SJCRH30 (cell line): Measurements from ENCODE around the gene LCN1. TPM values are rescaled to one million over a fixed set of nuclear protein-coding genes. Genes with fewer than 3 reads are reported as not detected.
"Not testable (repeated sequence)": the region's sequence is repeated elsewhere in the genome, so short reads cannot be mapped to it uniquely, and the experiment has no call there.

Experiments used
- DNase-seq, 2 experiments: peaks; one replicate each; pipeline ENCODE4 v3.0.0-alpha.2; 2015 to 2020
- H3K27ac ChIP-seq: fragments of 250-450 bp; sonication (Bioruptor Pico); 2 replicates; pipeline ENCODE4 v1.5.1; 2020; ENCODE audit warnings: mild to moderate bottlenecking, moderate library complexity
- H3K27me3 ChIP-seq: fragments of 250-450 bp; sonication (Bioruptor Pico); 2 replicates; pipeline ENCODE4 v1.5.1; 2020; ENCODE audit warnings: mild to moderate bottlenecking, moderate library complexity
- H3K36me3 ChIP-seq: fragments of 250-450 bp; sonication (Bioruptor Pico); 2 replicates; pipeline ENCODE4 v1.5.1; 2020; ENCODE audit warnings: mild to moderate bottlenecking, moderate library complexity
- H3K4me1 ChIP-seq: fragments of 250-450 bp; sonication (Bioruptor Pico); 2 replicates; pipeline ENCODE4 v1.5.1; 2020; ENCODE audit warnings: mild to moderate bottlenecking, moderate library complexity
- H3K4me3 ChIP-seq: fragments of 250-450 bp; sonication (Bioruptor Pico); 2 replicates; pipeline ENCODE4 v1.5.1; 2020; ENCODE audit warnings: mild to moderate bottlenecking, moderate library complexity
- H3K9me3 ChIP-seq: fragments of 250-450 bp; sonication (Bioruptor Pico); replicated peaks from 2 replicates; pipeline ENCODE4 v1.5.1; 2020; ENCODE audit warnings: mild to moderate bottlenecking, moderate library complexity
- total RNA-seq: library from RNA; depleted of rRNA; stranded (reverse); fragments of >200 nt; shearing (Covaris generic); gene quantifications from 2 replicates; pipeline ENCODE4 v1.2.3, GENCODE V29; 2014

The LCN1 gene
- total RNA-seq, 1 experiment from 2014 or later, result not detected

- no peaks in the 10 kb centered on the region for H3K36me3 ChIP-seq
- H3K9me3 ChIP-seq, result no peaks in the 10 kb centered on the region
- no peak overlapping the region for H3K4me3 ChIP-seq
- no peak for DNase-seq
- H3K27me3 ChIP-seq, result peaks cover 10% of the 10 kb centered on the region; the same call in 1 of the 2 replicates
- no peaks in the 10 kb centered on the region for H3K4me1 ChIP-seq
- H3K27ac ChIP-seq, result no peak overlapping the region
These were observed 1.9 kb upstream of the LCN1 start for GRCh38 chr9:135519179-135519971.

GRCh38 chr9:135521608-135522095, 412 bp downstream of the LCN1 start:
- H3K4me1 ChIP-seq, result no peaks in the 10 kb centered on the region

DNA sequence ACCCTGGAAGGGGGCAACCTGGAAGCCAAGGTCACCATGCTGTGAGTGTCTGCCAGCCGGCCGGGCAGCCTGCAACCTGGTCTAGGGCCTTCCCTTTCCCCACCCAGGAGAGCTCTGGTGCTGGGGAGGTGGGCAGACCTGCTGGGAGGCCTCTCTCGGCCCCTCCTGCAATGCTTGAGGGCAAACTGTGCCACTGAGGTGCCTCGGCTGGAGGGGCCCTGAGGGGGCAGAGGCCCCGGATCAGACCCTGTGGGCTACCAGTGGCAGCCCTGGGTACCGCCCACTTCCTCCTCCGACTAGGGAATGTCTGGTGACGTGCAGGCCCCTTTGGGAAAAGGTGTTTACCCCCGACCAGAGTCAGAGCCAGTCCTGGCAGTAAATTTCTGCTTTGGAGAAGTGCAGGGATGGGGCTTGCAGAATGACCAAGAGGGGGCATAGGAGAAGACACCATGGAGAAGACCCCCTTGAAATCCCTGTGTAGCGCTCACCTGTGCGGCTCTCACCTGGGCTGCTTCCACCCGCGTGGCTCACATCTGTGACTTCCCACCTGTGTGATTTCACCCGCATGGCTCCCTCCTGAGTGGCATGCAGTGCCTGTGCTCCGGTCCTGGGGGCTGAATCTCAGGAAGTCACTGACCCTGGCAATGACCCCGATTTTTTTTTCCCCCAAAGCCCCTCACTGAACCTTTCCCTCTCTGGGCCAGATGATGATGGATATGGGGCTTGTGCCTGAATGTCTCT, 1.1 kb downstream of the LCN1 start:
- Histone ChIP-seq H3K4me1 (no peaks in the 10 kb centered on the region), H3K36me3 (no peaks in the 10 kb centered on the region), H3K4me3 (no peak overlapping the region), H3K9me3 (no peaks in the 10 kb centered on the region), H3K27ac (no peak overlapping the region), H3K27me3 (peaks cover 5% of the 10 kb centered on the region; the same call in 1 of the 2 replicates)
- DNase-seq, result no peak

More at GRCh38 chr9:135521608-135522095, 412 bp downstream of the LCN1 start:
- no peaks in the 10 kb centered on the region for H3K36me3 ChIP-seq
- H3K9me3 ChIP-seq, result no peaks in the 10 kb centered on the region
- peaks cover 5% of the 10 kb centered on the region; the same call in 1 of the 2 replicates for H3K27me3 ChIP-seq
- no peak overlapping the region for H3K4me3 ChIP-seq
- H3K27ac ChIP-seq, result no peak overlapping the region
- DNase-seq, result no peak

DNA sequence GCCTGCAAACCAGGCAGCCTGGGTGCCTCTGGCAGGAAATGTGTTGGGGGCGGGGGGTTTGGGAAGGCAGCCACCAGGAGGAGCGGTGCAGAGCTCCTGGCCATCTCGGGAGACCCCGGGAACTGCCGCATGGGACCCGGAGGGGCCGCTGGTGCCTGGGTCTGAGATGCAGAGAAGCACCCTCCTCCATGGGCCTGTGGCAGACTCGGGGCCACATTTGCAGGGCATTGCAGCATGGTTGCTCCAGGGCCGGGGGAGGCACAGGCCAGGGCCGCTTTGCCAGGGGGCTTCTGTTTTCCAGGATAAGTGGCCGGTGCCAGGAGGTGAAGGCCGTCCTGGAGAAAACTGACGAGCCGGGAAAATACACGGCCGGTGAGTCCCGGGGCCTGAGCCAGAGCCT, 1.7 kb downstream of the LCN1 start:
- Histone ChIP-seq H3K27ac (no peak overlapping the region), H3K9me3 (no peaks in the 10 kb centered on the region), H3K36me3 (no peaks in the 10 kb centered on the region), H3K4me3 (no peak overlapping the region), H3K4me1 (no peaks in the 10 kb centered on the region), H3K27me3 (peaks cover 5% of the 10 kb centered on the region; the same call in 1 of the 2 replicates)
- no peak for DNase-seq

- H3K27me3 ChIP-seq, result peaks cover 8% of the 10 kb centered on the region
- H3K4me3 ChIP-seq, result no peak overlapping the region
- no peak overlapping the region for H3K27ac ChIP-seq
- no peaks in the 10 kb centered on the region for H3K36me3 ChIP-seq
- DNase-seq, result no peak
- H3K9me3 ChIP-seq, result no peaks in the 10 kb centered on the region
- no peaks in the 10 kb centered on the region for H3K4me1 ChIP-seq
These were observed 2.4 kb downstream of the LCN1 start for GRCh38 chr9:135523521-135524129.

DNA sequence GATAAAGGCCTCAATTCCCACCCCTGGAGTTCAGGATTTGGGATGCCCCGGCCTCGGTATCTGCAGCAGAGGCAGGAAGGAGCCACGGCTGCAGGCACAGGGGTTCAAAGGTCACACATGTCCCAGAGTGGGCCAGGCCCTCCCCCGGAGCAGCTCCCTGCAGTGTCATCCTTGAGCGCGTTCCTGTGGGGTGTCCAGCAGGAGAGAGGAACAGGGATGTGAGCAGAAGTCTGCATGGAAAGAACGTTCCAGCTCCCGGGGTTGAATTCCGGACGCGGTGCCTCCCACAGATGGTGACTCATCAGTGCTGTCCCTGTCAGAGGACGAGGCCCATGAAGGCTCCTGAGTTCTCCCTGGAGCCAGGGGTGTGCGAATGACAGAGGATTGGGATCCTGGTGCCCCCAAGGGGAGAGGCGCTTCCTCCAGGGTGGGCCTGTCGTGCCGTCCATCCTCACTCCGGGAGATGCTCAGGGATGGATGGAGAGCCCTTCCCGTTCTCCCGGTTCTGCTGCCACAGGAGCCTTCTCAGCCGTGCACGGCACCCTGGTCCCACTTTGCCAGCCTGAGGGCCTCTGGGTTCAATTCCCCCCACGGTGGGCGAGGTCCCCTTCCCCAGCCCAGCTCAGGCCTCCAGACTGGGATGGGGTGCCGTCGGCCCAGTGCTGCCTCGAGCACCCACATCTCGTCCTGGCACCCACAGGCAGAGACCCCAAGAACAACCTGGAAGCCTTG, 3.1 kb downstream of the LCN1 start:
- no peaks in the 10 kb centered on the region for H3K36me3 ChIP-seq
- DNase-seq, result no peak
- no peaks in the 10 kb centered on the region for H3K4me1 ChIP-seq
- H3K27me3 ChIP-seq, result peaks cover 11% of the 10 kb centered on the region
- H3K27ac ChIP-seq, result no peak overlapping the region
- no peak overlapping the region for H3K4me3 ChIP-seq
- H3K9me3 ChIP-seq, result no peaks in the 10 kb centered on the region

- DNase-seq, result no peak
- no peak overlapping the region for H3K4me3 ChIP-seq
- no peaks in the 10 kb centered on the region for H3K9me3 ChIP-seq
- no peak overlapping the region for H3K27ac ChIP-seq
- H3K36me3 ChIP-seq, result no peaks in the 10 kb centered on the region
- peaks cover 15% of the 10 kb centered on the region for H3K27me3 ChIP-seq
- H3K4me1 ChIP-seq, result no peaks in the 10 kb centered on the region
These were observed 4.2 kb downstream of the LCN1 start for GRCh38 chr9:135525241-135526088.

DNA sequence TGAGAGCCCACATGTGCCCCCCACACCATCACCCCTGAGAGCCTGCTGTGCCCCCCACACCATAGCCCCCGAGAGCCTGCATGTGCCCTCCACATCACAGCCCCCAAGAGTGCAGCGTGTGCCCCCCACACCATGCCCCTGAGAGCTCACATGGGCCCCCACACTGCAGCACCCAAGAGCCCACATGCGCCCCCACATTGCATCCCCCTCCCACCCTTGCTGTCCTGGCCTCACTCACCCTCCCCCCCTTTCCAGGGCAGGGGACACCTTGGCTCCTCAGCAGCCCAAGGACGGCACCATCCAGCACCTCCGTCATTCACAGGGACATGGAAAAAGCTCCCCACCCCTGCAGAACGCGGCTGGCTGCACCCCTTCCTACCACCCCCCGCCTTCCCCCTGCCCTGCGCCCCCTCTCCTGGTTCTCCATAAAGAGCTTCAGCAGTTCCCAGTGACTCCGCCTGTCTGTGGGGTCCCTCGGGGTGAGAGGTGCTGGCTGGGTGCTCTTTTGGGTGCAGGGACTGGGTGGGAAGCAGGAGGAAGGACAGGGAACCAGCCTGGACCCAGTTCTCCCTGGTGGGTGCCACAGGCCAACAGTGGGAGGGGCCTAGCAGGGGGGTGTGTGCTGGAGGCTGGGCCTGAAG, 5.0 kb downstream of the LCN1 start:
- no peaks in the 10 kb centered on the region for H3K4me1 ChIP-seq
- no peaks in the 10 kb centered on the region for H3K9me3 ChIP-seq
- no peak overlapping the region for H3K4me3 ChIP-seq
- H3K27ac ChIP-seq, result no peak overlapping the region
- DNase-seq, result no peak
- H3K27me3 ChIP-seq, result peaks cover 17% of the 10 kb centered on the region
- H3K36me3 ChIP-seq, result no peaks in the 10 kb centered on the region

DNA sequence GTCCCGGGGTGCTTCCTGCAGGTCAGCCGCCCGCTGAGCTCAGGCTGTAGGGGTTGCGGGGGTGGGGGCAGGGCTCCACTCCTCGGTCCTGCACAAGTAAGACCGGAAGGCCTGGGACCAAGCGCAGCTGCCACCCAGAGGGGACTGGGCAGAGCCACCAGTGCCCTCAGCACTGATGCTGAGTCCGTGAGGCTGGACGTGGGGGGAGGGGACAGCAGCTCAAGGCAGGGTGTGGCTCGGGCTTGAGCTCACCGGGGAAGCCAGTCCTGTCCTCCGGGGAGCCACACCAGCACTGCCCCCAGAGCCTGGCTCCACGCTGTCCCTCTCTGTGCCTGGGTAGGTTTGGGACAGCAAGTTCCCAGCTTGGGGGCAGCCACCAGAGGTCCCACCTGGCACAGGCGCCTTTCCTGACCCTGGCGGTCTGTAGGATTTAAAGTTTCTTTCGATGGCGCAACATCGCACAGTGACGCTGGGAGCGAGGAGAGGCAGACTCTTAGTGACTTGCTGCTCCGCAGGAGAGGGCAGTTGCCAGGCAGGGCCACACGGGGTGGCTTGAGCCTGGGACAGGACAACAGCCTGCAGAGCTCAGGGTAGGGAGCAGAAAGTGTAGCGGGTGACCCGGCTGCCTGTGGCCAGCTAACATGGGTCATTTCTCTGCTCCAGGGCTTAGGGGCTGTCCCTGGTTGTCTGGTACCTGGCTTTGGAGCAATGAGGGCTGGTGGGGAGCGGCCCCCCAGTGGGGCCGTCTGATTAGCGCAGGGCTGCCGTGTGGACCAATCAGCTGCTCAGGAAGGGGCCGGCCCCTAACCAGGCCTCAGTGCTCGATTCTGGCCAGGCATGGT, 5.7 kb downstream of the LCN1 start:
- Histone ChIP-seq H3K27me3 (peaks cover 17% of the 10 kb centered on the region), H3K9me3 (no peaks in the 10 kb centered on the region), H3K27ac (no peak overlapping the region), H3K4me1 (no peaks in the 10 kb centered on the region), H3K4me3 (no peak overlapping the region), H3K36me3 (no peaks in the 10 kb centered on the region)
- DNase-seq, result no peak

DNA sequence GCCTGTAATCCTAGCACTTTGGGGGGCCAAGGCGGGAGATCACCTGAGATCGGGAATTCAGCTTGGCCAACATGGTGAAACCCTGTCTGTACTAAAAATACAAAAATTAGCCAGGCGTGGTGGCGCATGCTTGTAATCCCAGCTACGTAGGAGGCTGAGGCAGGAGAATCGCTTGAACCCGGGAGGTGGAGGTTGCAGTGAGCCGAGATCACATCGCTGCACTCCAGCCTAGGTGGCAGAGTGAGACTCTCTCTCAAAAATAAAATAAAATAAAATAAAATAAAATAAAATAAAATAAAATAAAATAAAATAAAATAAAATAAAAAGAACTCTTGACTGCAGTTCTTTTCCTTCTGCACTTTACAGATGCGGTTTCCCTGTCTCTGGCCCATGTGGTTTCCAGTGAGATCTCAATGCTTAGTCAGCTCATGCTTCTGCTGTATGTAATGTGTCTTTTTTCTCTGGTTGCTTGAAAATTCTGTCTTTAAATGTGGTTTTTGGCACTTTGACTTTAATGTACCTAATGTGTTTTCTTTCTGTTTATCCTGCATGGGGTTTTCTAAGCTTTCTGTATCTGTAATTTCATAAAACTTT, 7.7 kb downstream of the LCN1 start:
- H3K4me3 ChIP-seq, DNase-seq, H3K9me3 ChIP-seq: not testable (repeated sequence)

GRCh38 chr9:135530146-135530545, 8.9 kb downstream of the LCN1 start:
- no peaks in the 10 kb centered on the region for H3K9me3 ChIP-seq
- H3K4me1 ChIP-seq, result no peaks in the 10 kb centered on the region
- H3K27ac ChIP-seq, result no peak overlapping the region
- H3K27me3 ChIP-seq, result peaks cover 21% of the 10 kb centered on the region
- H3K36me3 ChIP-seq, result no peaks in the 10 kb centered on the region
- DNase-seq, result no peak
- no peak overlapping the region for H3K4me3 ChIP-seq

More for the DNA sequence above, 7.7 kb downstream of the LCN1 start:
- H3K27me3 ChIP-seq, result peaks cover 22% of the 10 kb centered on the region
- H3K4me1 ChIP-seq, H3K27ac ChIP-seq, H3K36me3 ChIP-seq: not testable (repeated sequence)

GRCh38 chr9:135531096-135531495, 9.9 kb downstream of the LCN1 start:
- Histone ChIP-seq H3K9me3 (no peaks in the 10 kb centered on the region), H3K27ac (no peak overlapping the region), H3K4me3 (no peak overlapping the region), H3K4me1 (no peaks in the 10 kb centered on the region), H3K36me3 (no peaks in the 10 kb centered on the region), H3K27me3 (peaks cover 17% of the 10 kb centered on the region)
- DNase-seq, result no peak
